ENCODE data around the gene DZANK1.
"Not testable (repeated sequence)": the region's sequence is repeated elsewhere in the genome, so short reads cannot be mapped to it uniquely, and the experiment has no call there.

DZANK1 gene

GRCh38 chr20:18466894-18467730, at the start of gene DZANK1, which contains the start of gene POLR3F:
TSS of gene DZANK1 (minus strand) at chr20:18467030. CDS start at chr20:18465358, 1,672 bp downstream.
TSS of gene POLR3F (plus strand) at chr20:18467390. CDS start at chr20:18467507, 117 bp downstream.
- DNase-seq = peak; percentile 81

DNA sequence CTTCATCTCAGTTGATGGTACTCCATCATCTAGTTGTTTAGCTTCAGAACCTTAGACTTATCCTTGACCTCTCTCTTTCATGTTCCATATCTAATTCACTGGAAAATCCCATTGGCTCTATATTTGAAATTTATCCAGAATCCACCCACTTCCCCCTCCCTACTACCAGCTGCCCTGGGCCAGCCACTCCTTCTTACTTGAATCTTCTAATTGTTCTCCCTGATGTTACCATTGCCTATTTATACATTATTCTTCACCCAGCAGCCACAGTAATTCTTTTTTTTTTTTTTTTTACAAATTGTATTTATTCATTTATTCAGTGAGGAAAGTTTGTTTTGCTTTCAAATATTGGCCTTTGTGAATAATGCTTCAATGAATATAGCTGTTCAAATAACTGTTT, 49.1 kb upstream of the DZANK1 start:
- DNase-seq = no peak

- no peak for DNase-seq
Observed at GRCh38 chr20:18514127-18514526, 47.3 kb upstream of the DZANK1 start.

DNA sequence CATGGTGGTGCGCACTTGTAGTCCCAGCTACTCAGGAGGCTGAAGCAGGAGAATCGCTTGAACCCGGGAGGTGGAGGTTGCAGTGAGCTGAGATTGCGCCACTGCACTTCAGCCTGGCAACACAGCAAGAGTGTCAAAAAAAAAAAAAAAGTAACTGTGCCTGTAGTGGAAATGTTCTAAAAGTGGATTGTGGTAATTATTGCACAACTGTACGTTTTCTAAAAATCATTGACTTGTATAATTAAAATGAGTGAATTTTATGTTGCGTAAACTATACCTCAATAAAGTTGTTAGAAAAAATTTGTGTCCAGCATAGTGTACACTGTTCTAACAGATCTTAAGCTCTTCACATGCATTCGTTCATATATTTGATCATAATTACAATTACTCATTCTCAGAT, 46.4 kb upstream of the DZANK1 start:
- no peak for DNase-seq

DNA sequence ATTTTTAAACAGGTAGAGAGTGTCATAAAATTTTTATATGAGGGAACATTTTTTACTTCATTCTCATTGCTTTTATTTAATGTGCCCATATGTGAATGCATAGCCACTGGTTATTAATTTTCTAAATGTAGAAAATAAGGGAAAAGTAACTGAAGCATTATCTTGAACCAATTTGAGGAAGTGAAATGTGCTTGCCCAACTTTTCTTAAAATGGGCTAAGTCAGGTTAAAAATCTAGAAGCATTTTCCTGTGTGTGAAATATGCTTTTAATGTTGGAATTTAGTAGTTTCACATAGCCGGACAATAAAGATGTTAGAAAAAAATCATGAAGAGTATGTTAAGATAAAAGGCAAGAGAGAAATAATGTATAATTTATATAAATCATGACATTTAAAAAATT, 44.7 kb upstream of the DZANK1 start:
- DNase-seq = peak; percentile 57

- peak; percentile 92 for DNase-seq
Observed at GRCh38 chr20:18507218-18508191, 40.7 kb upstream of the DZANK1 start, which contains the start of gene SEC23B. TSS of gene SEC23B (plus strand) at chr20:18507940. CDS start at chr20:18510836, 2,896 bp downstream.

DNA sequence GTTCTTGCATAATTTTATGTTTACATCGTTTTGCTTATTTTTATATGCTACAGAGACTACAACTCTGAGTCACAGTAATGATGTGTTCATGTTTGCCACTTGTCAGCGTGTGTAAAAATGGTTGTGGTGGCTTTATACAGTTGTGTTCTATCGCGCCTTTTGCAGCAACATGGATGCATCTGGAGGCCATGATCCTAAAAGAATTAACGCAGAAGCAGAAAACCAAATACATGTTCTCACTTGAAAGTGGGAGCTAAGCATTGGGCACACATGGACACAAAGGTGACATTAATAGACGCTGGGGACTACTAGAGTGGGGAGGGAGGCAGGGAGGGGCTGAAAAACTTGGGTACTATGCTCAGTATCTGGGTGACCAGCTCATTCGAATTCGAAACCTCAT, 39.9 kb upstream of the DZANK1 start:
- DNase-seq = no peak

DNA sequence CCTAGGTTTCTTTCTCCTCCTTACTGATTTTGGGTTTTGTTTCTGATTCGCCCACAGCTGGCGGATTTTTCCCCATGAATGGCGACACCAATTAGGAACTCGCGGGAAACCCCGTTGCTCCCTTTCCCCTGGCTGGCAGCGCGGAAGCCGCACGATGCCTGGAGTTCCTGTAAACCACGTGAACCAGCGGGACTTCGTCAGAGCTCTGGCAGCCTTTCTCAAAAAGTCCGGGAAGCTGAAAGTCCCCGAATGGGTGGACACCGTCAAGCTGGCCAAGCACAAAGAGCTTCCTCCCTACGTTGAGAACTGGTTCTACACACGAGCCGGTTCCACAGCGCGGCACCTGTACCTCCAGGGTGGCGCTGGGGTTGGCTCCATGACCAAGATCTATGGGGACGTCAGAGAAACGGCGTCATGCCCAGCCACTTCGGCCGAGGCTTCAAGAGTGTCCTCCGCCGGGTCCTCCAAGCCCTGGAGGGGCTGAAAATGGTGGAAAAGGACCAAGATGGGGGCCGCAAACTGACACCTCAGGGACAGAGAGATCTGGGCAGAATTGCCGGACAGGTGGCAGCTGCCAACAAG, 37.7 kb upstream of the DZANK1 start:
- no peak for DNase-seq

DNA sequence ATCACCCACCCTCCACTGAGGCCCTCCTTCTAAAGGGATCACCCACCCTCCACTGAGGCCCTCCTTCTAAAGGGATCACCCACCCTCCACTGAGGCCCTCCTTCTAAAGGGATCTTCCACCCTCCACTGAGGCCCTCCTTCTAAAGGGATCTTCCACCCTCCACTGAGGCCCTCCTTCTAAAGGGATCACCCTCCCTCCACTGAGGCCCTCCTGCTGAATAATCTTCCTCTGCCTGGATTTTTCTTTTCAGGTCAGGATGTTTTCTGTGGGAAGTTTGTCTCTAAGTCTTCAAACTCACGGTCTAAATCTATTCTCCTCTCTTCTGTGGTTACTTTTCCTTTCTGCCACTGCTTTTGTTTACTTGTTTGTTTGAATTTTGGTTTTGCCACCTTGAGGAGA, 34.8 kb upstream of the DZANK1 start:
- not testable (repeated sequence) for DNase-seq

- no peak for DNase-seq
Observed at GRCh38 chr20:18497603-18498002, 30.8 kb upstream of the DZANK1 start.

DNA sequence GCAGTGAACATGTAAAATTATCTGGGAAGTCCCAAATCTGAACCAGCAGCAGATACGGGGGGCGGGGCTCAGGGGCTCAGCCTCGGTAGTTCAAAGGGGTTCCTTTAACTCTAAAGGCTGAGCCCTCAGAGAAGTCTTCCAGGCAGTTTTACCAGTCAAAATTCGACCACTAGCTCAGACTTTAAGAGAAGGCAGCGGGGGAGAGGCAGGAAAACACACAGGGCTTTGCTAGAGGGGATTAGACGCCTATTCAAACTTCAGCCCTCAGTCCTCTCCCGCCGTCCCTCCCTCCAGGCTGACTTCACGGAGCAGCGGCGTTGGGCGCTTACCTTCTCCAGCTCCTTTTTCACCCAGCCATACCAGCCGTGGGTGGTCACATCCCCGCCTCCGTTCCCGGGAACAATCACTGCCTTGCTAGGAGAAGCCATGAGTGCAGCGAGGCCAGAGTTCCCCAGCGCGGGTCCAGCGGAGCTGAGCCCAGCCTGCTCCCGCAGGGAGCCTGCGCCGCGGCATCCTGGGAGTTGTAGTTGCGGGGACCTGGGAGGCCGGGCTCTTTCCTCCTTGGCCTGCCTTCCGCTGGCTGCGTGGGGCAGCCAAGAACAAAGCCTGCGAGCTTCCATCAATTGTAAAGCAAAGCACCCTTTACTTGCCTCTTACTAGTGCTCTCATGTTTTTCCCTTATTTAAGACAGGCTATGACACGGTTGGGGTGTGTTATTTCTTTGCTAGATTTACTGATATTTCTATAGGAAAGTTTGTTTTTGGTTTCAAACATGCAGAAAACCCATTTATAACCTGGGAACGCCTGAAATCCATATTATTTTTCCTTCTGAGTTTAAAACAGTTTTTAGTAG, 30.1 kb upstream of the DZANK1 start, which contains the start of gene RBBP9:
Gene RBBP9 (minus strand): TSS at position 486 of the 853 bp plus-strand sequence. CDS start 58 bp downstream, at position 428.
- peak; percentile 47 for DNase-seq

DNA sequence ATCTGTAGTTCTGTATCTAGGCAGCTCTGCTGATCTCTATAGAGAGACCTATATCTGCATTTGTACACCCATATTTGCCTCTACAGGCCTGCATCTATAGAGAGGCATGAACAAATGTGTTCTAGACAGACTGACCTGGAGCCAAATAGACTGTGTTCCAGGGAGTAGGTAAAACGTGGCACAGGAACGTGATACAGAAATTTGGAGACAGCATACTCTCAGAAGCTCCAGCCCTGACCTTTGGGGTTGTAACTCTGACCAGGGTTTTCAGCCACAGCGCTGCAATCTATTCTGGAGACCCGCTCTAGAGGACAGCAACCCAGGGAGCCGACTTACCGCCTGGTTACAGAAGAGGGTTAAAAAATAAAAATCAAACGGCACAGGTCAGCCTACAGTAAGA, 29.2 kb upstream of the DZANK1 start:
- DNase-seq = no peak

GRCh38 chr20:18488301-18488700, 21.5 kb upstream of the DZANK1 start:
- DNase-seq = no peak

GRCh38 chr20:18481596-18481995, 14.8 kb upstream of the DZANK1 start:
- no peak for DNase-seq

DNA sequence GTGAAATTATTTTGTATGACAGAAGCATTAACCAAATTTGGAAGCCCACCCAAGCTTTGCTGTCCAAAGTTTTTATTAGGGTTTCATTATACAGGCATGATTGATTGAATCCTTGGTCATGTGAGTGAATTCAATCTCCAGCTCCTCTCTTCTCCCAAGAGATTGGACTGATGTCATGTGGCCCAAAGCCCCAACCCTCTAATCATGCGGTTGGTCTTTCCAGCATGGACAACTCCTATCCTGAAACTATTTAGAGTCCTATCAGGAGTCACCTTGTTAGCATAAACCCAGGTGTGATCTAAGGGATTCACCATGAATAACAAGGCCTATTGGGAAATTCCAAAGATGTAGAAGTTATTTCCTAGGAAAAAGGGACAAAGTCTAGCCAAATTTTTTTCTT, 11.0 kb upstream of the DZANK1 start:
- DNase-seq = no peak

DNA sequence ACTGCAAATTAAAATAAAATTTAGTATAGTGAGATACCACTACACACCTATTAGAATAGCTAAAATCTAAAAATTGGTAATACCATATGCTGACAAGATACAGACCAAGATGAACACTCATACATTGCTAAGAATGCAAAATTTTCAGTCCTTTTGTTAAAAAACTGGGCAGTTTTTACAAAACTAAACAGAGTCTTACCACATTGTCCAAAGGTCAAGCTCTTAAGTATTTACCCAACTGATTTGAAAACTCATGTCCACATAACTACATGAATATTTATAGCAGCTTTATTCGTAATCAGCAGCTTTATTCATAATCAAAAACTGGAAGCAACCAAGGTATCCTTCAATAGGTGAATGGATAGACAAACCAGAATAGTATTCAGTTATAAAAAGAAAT, 10.4 kb upstream of the DZANK1 start:
- DNase-seq = no peak

DNA sequence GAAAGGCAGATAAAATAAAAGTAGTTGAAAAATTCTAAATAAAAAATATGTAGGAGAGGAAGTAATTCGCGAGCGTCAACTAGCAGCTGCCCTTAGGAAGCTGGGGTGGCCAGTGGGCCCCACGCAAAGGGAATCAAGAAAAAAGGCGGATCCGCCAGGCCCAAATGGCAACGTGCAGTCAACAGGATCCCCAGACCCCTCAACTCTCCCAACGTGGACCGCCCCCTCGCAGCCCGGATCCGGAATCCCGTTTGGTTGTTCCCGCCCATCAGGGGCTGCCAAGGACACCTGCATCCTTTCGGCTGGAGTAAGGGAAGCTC, 296 bp downstream of the DZANK1 start:
- no peak for DNase-seq

DNA sequence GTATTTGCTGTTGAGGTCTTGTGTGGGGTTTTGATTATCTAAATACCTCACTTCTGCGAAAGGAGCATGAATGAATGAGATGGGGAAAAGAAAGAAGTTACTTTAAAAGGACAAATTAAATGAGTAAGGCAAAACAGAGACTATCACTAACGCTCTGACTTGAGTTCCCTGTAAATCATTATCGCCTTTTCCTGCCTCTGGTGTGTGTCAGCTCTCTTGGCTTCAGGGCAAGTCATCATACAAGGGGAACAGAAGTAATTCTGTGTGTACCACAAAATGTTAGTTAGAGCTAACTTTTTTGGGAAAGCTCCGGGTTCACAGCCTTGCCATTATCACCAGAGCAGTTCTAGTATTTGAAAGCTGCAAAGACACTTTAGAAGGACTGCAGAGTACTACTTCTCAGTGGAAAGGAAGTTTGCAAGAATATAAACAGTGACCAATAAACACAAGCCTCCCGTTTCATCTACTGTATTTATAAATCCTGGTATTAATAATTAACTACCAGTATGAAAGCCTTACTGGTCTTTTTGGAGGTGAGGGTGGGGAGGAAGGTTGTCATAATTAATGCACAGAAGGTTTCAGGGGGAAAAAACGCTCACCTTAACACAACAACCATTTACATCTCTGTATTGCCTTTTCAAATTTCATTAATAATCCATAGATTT, 1.2 kb downstream of the DZANK1 start:
- no peak for DNase-seq

GRCh38 chr20:18456600-18456999, 10.2 kb downstream of the DZANK1 start:
- no peak for DNase-seq

DNA sequence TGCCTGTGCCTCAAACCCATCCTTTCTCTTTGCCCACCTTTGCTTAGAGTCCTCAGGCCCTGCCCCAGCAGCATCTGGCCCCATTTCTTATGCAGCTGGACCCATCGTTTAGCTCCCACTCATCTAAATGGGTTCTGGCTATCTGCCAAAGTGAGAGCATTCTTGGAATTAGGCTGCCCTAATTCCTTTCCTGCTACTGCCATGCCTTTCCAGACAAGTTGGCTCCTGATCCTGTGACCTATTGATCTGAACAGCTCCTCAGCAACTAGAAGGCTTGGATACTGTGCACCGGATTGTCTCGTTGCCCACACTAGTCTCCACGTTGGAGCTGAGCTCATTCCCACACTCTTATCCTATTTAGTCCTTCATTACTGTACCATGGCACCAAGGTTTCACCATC, 22.9 kb downstream of the DZANK1 start:
- DNase-seq = no peak

- DNase-seq = no peak
Observed at GRCh38 chr20:18440403-18440802, 26.4 kb downstream of the DZANK1 start.

GRCh38 chr20:18436847-18437246, 30.0 kb downstream of the DZANK1 start:
- DNase-seq = peak; percentile 21

Measured in GF-D8 (cell line).